Loucy (cell line): ENCODE results near the gene SNHG17.

Source experiments
- CTCF ChIP-seq: fragments of 200-600 bp; sonication (generic); conservative IDR thresholded peaks from 2 replicates; pipeline ENCODE4 v1.5.1; 2014; ENCODE audit warnings: mild to moderate bottlenecking, antibody characterized with exemption, low read length
- EZH2phosphoT487 ChIP-seq: fragments of 200-600 bp; IDR thresholded peaks from 2 replicates; pipeline ENCODE4 v1.6.1; 2018; ENCODE audit warnings: antibody characterized with exemption, mild to moderate bottlenecking, moderate library complexity, borderline replicate concordance

GRCh38 chr20:38414769-38415450 lies 20.2 kb downstream of the SNHG17 start:
- no peak for TF ChIP-seq CTCF
- TF ChIP-seq EZH2phosphoT487, result no peak
